Measurements from ENCODE around the gene NLGN1. TPM values are rescaled to one million over a fixed set of nuclear protein-coding genes. Genes with fewer than 3 reads are reported as not detected.

NLGN1 gene
- total RNA-seq, 2 donors from 2014 or later = 0.67 to 1.3 TPM

DNA sequence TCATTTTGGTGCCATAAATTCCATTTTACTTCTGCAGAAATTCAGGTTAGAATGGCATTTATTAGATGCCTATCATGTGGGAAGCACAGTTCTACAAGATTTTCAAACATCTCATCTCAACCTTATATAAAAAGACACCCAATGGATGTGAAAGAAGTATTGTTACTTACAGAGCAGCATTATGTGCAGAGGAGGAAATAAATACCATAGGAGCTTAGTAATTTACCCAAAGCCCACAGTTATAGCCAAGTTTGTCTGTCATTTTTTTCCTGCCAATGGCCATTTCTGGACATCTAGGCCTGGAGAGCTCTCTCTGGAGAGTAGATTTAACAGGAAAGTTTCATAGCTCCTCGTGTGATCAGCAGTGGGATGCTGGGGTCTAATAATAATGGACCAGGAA is 802.2 kb downstream of the NLGN1 start:
- intact Hi-C loops (cut with DNase I) = no loop called here
- no peak for TF ChIP-seq CTCF (IDR thresholded peaks at IDR 0.05)
- no peak for DNase-seq
- no peaks in the 10 kb centered on the region for H3K27me3 ChIP-seq
- H3K9ac ChIP-seq (ENCODE audit: low read depth in 2 of 2, low read length in 2 of 2) = no peak overlapping the region
- no peaks in the 10 kb centered on the region for H3K9me3 ChIP-seq
- no peak overlapping the region for H3K4me3 ChIP-seq
- H3K27ac ChIP-seq = no peak overlapping the region
- no peaks in the 10 kb centered on the region for H3K4me1 ChIP-seq
- no peaks in the 10 kb centered on the region for H3K36me3 ChIP-seq

GRCh38 chr3:174202116-174202515 is 804.6 kb downstream of the NLGN1 start:
- DNase-seq = no peak
- Histone ChIP-seq H3K4me1 (no peaks in the 10 kb centered on the region), H3K27ac (no peak overlapping the region), H3K9ac (ENCODE audit: low read depth in 2 of 2, low read length in 2 of 2) (no peak overlapping the region), H3K4me3 (no peak overlapping the region), H3K27me3 (no peaks in the 10 kb centered on the region), H3K36me3 (no peaks in the 10 kb centered on the region), H3K9me3 (no peaks in the 10 kb centered on the region)
- intact Hi-C loops (cut with DNase I) = no loop called here
- TF ChIP-seq CTCF (IDR thresholded peaks at IDR 0.05) = no peak

DNA sequence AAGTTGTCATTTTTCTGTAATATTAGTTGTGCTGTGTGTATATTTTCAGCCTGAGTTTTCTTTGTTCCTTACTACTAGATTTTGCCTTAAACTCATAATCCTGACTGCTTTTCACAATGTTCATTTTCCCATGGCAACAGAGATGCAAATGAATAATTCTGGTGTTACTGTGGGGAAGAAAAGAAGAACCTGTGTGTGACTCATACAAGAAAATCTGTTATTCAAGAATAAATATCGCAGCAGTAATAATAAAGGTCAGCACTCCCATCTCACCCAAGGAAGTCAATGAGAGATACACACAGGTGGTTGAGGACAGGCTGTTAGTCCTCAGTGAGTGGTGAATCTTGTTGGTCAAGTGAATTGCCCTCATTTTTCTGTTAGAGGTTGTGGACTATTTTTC is 805.0 kb downstream of the NLGN1 start:
- no peak for DNase-seq
- TF ChIP-seq CTCF (IDR thresholded peaks at IDR 0.05) = no peak
- no peaks in the 10 kb centered on the region for H3K36me3 ChIP-seq
- H3K27me3 ChIP-seq = no peaks in the 10 kb centered on the region
- intact Hi-C loops (cut with DNase I) = no loop called here
- H3K9me3 ChIP-seq = no peaks in the 10 kb centered on the region
- no peak overlapping the region for H3K9ac ChIP-seq (ENCODE audit: low read depth in 2 of 2, low read length in 2 of 2)
- no peaks in the 10 kb centered on the region for H3K4me1 ChIP-seq
- H3K27ac ChIP-seq = no peak overlapping the region
- no peak overlapping the region for H3K4me3 ChIP-seq

- no peak for TF ChIP-seq CTCF (IDR thresholded peaks at IDR 0.05)
- DNase-seq = no peak
- Histone ChIP-seq H3K9ac (ENCODE audit: low read depth in 2 of 2, low read length in 2 of 2) (no peak overlapping the region), H3K27me3 (no peaks in the 10 kb centered on the region), H3K27ac (no peak overlapping the region), H3K4me3 (no peak overlapping the region), H3K36me3 (no peaks in the 10 kb centered on the region), H3K4me1 (no peaks in the 10 kb centered on the region), H3K9me3 (no peaks in the 10 kb centered on the region)
- intact Hi-C loops (cut with DNase I) = no loop called here
Measured at GRCh38 chr3:174204765-174205164, 807.2 kb downstream of the NLGN1 start.

GRCh38 chr3:174206607-174207192 is 809.2 kb downstream of the NLGN1 start:
- TF ChIP-seq CTCF (IDR thresholded peaks at IDR 0.05) = no peak
- Histone ChIP-seq H3K4me3 (no peak overlapping the region), H3K9ac (ENCODE audit: low read depth in 2 of 2, low read length in 2 of 2) (no peak overlapping the region), H3K27me3 (no peaks in the 10 kb centered on the region), H3K9me3 (no peaks in the 10 kb centered on the region), H3K4me1 (no peaks in the 10 kb centered on the region), H3K36me3 (no peaks in the 10 kb centered on the region), H3K27ac (no peak overlapping the region)
- intact Hi-C loops (cut with DNase I) = no loop called here
- DNase-seq = no peak
